Activated gamma-delta T cell (primary cell): ENCODE measurements around the gene CPT1A.

Source experiments
- DNase-seq: peaks from one replicate; lab custom pipeline; 2025; lab: John Stamatoyannopoulos, UW

CPT1A gene

DNA sequence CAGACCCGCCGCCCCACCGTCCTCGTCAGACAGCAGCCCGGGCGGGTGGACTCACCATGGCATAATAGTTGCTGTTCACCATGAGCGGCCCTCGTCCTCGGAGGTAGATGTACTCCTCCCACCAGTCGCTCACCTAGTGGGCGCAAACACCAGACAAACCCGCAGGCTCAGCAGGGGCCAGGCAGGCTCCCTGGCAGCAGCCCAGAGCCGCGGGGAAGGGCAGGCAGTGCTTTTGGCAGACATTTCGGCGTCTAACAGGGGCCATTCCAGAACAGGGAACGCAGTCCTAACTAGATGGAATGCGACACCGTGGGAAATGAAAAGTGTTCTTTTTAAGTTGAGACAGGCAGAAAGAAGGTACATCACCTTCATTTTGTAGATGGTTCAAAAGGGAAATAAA, 44.9 kb downstream of the CPT1A start:
- DNase-seq: no peak

DNA sequence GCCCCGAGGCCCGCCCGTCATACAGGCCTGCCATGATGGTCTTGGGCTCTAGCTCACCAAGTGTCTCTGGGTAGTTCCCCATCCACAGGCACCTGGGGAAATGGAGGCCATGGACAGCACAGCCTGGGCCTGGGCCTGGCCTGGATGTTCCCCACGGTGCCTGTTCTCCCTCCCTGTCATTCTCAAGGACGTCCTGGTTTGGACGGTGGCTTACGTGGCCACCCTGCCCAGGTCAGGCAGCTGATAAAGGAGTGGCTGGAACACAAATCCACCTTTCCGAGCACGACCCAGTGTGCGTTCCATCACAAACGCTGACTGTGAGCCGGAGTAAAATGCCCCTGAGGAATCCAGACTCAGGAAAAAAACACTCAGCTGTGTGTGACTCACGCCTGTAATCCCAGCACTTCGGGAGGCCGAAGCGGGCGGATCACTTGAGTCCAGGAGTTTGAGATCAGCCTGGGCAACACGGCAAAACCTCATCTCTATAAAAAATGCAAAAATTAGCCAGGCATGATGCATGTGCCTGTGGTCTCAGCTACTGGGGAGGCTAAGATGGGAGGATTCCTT, 49.2 kb downstream of the CPT1A start:
- no peak for DNase-seq

DNA sequence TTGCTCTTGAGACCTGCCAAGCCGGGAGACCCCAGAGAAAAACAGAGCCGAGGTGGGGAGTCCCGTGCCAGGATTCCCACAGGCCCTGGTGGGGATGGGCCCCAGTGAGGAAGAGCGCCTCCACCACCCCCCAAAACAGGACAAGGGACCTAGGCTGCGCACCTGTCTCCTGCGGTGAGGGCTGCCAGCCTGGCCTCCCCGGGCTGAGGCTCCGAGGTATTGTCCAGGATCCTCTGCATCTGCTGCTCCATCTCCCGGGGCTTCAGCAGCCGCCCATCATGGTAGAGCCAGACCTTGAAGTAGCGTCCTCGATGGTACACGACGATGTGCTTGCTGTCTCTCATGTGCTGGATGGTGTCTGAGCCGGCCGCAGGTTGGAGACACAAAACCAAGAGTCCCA, 57.1 kb downstream of the CPT1A start:
- no peak for DNase-seq

DNA sequence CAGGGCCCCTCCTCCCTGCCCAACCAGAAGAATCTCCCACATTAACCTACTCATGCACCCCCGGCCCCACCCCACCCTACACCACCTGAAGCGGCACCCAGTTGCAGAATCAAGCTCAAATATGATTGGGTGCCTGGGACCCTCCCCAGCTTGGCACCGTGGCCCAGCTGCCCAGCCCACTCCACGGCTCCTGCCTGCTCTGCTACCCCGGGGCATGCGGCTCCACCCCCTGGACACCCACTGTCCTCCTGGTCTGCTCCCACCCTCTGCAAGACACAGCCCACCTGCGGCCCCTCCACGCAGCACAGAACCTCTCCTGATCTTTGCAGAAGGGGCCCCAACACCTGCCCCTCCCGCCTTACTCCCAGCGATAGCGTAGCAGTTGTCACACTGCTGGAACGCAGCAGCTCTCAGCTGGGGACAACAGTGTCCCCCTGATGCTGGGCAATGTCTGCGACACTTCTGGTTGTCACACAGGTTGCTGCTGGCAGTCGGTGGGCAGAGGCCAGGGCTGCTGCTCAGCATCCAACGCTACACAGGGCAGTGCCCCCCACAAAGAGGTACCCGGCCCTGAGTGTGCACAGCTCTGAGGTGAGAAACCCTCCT, 58.4 kb downstream of the CPT1A start:
- no peak for DNase-seq

DNA sequence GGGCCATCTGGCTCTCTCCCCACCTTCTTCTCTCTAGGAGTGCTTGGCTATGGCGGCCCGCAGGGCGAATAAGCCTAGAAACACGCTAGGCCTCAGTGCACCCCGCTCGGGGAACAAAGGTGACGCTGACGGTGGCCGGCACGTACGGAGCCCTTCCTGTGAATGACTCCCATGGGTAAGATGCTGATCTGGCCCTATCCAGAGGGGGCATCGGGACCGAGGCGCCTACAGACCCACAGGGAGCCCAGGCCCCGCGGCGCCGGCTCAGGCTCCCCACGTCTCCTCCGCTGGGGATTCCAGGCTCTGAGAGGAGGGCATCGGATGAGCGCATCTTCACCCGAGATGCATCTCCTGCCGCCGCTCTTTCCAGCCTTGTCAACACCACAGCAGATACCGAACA, 59.0 kb downstream of the CPT1A start:
- no peak for DNase-seq

DNA sequence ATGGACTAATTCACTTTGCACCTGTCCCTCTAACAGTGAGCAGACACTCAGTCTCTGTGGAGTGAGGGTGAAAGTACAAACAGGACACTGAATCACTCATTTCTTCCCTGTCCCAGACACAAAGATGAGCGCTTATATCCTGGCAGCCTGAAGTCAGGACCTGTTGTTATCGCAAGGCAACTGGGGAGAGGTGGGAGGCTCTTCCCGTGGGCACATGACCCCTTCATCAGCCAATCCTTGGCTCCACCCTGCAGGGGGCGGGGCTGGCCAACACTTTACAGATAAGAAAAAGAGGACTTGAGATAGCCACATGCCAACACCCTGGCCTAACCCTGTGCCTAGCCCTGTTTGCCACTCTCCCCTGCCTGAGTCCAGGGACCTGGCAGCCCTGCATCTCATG, 60.9 kb downstream of the CPT1A start:
- DNase-seq: no peak

DNA sequence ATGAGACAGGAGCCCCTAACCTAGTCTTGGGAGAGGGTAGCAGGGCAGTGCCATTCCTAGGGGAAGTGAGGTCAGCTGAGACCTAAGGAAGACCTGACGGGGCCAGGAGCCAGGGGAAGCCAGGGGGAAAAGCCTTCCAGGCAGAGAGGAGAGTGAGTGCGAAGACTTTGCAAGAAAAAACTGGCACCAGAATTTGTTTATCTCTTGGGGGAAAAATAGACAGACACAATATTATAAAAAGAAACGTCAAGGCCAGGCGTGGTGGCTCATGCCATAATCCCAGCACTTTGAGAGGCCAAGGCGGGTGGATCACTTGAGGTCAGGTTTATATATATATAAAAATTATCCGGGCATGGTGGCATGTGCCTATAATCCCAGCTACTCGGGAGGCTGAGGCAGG, 63.5 kb downstream of the CPT1A start:
- DNase-seq: no peak

DNA sequence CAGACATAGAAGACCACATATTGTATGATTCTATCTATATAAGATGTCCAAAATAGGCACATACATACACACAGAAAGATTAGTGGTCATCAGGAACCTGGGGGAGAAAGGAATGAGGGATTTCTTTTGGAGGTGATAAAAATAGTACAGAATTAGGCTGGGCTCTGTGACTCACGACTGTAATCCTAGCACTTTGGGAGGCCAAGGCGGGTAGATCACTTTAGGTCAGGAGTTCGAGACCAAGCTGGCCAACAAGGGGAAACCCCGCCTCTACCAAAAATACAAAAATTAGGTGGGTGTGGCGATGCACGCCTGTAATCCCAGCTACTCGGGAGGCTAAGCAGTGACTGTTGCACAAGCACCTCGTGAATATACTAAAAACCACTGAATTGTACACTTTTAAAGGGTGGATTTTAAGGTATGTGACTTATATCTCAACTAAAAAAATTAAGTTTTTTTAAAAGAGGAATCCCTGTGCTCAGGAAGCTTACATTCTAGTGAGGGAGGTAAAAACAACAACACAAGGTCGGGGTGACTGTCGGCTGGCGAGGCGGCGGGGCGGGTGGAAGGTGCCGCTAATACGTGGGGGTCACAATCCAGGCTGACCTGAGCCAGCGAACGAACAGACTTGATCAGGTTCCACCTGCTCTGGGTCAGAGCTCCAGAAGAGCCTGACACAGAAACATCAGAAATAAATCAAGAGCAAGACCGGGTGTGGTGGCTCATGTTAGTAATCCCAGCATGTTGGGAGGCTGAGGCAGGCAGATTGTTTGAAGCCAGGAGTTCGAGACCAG, 65.1 kb downstream of the CPT1A start:
- no peak for DNase-seq

DNA sequence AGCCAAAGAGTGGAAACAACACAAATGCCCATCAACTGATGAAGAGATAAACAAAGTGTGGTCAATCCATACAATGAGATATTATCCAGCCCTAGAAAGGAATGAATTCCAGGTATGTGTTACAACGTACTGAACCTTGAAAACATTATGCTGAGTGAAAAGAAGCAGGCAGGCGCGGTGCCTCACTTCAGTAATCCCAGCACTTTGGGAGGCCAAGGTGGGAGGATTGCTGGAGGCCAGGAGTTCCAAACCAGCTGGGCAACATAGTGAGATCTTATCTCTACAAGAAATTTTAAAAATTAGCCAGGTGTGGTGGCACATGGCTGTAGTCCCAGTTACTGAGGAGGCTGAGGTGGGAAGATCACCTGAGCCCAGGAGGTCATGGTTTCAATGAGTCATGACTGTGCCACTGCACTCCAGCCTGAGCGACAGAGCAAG, 65.7 kb downstream of the CPT1A start:
- DNase-seq: no peak

DNA sequence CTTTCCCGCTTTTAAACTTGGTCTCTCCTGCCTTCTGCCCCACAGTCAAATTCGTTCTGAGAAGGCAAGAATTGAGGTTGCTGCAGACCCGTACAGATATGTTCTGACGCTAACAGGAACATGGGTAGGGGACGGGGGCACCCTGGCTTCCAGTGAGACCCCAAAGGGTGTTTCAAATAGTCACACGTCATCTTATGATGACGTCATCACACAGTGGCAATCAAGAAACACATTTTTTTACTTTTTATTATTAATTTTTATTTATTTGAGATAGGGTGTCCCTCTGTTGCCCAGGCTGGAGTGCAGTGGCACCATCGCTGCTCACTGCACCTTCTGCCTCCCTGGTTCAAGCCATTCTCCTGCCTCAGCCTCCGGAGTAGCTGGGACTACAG, 67.5 kb downstream of the CPT1A start:
- no peak for DNase-seq

DNA sequence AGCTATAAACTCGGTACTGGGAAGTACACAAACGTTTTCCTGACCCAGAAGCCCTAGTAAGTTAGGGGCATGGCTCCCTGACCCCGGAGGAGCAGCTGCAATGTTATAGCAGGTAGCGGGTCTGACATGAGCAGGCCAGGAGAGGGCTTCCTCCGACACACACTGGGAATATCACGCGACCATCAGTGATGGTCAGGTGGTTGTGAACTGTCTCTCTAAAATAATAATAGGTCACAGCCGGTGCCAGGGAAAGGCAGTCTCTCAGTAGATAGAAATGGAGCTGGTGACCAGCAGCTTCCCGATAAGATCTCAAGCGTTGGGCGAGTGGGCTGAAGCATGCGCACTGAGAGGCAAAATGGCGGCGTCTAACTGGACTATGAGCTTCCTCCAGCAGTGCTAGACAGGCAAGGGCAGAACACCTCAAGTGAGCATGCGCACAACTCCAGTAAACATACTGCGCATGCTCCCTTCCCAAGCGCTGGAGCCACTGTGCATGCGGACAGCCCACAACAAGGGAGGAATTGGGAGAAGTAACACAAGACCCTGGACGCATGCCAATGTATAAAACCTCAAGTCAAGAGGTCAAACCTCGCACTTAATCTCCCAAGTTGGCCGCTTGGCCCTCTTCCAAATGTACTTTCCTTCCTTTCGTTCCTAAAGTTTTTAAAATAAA, 68.1 kb downstream of the CPT1A start:
- DNase-seq: no peak

DNA sequence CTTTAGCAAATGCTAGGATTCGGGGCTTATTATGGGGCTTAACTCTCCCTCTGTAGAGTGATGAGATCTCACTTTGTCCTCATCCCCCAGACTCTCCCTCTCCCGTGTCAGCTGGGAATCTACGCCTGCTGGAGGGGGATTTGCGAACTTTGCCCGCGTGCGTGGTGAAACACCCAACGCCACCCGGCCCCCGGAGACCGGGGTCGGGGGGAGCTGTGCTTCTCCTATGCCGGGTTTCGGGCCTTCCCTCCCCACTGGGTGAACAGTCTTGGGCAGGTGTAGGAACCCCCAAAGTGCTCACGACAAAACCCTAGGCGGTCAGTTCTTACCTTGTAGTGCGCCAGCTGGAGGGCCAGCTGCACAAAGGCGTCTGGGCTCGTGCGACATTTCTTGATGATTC, 68.8 kb downstream of the CPT1A start:
- no peak for DNase-seq

DNA sequence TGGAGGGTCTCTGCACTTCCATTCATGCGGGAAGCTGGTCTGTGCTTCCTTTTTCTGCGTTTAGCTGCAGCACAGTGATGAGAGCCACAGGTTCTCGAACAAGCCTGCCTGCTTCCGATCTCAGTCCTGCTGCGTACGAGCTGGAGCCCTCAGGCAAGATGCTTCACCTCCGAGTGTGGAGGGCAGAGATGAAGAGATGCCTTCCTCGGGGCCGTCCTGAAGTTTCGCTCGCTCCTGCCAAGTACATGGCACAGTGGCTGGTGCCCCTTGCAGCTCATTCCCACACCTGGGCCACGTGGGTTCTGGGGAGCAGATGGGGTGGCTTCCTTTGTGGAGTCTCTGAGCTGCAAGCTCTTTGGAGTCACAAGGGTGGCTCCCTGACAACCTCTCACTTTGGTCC, 70.9 kb downstream of the CPT1A start:
- DNase-seq: no peak

DNA sequence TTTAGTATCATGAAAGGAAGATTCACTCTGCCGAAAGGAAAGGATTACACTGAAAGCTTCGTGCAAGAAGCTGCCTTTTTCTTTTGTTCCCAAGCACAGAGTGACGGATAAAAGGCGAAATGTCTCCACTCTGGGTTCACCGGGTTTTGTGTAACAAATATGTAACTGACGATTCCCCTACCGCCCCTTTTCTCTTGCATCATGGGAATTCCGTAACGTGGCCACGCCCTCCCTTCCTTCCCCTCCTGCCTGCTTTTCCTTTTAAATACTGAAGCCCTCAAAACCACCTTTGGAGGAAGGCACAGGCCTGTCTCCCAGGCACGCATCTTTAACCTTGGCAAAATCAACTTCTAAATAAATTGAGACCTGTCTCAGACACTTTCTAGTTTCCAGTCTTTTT, 74.0 kb downstream of the CPT1A start:
- DNase-seq: no peak

DNA sequence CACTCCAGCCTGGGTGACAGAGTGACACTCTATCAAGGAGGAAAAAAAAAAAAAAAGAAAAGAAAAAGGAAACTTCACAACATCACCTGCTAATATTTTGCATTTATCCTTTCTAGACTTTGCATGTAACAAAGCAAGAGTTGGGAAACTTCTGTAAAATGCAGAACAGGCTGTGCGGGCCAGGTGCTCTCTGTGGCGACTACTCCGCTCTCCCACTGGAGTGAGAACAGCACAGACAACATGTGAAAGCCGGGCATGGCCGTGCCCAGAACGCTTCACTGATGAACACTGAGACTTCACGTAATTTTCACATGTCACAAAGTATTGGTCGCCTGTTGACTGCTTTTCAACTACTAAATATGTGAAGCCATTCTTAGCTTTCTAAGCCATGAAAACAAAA, 74.9 kb downstream of the CPT1A start:
- no peak for DNase-seq

DNA sequence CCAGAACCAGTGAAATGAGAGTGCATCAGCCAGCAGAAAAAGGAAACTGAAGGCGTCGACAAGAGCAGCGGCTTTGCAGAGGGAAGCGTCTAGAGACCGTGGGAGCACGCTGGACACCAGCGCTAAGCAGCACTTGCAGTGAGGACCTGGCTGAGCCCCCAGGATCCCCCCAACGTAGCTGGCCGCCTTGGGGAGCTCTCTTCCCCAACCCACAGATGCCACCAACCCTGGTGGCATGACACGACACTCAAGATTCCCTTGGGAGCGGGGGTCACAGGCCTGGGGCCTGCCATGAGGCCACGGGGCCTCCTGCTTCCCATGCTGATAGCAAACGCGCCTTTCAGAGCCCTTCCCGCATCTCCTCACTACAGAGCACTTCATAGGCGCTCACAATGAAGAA, 77.0 kb downstream of the CPT1A start:
- no peak for DNase-seq

DNA sequence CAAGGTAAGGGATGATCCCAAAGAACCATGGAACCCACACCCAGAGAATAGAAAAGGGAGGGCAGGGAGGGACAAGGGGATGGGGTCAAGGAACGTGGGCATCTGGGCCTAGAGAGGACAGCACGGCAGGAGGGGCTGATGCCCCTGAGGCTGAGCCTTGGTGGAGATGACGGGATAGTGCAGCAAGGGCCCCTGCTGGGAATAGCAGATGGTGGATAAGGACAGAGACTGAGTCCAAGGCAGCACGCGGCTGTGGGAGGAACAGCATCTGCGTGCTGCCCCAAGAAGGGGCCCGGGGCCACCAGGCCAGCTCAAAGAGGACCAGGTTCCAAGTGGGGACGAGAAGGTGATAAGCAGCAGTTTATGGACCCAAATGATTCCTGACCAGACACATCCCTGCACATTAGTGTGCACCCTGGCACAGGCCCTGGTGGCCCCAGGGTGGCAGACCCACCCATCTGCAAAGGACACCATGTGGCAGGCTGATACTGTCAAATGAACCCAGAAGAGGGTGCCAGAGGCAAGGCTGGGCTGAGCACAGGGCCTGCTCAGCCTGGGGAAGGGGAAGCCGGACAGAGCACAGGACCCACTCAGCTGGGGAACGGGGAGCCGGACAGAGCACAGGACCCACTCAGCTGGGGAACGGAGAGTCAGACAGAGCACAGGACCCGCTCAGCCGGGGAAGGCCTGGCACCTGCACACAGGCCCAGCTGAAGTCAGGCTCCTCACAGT, 77.6 kb downstream of the CPT1A start:
- DNase-seq: no peak

DNA sequence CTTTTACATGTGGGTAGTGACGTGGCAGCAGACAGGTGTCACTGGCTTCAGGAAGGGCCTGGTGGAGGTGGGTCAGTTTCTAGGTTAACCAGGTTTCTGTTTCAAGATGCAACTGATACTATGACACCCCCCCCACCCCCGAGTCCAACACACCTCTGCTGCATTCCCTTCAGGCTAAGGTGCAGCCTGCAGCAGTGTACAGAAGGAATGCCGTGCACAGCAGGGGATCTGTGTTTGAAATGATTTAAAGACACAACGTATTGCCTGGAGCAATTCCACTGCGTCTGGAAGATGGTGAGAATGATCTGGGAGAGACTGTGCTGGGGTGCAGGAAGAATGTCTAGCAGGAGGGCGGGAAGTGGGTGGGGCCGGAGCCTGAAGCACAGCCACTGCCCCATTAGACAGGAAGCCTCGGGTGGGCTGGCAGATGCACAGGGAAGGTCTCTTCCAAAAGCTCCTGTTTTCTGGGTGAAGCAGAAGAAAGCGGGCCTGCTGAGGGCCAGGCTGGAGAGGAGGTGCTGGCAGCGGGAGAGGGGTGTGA, 78.5 kb downstream of the CPT1A start:
- no peak for DNase-seq

DNA sequence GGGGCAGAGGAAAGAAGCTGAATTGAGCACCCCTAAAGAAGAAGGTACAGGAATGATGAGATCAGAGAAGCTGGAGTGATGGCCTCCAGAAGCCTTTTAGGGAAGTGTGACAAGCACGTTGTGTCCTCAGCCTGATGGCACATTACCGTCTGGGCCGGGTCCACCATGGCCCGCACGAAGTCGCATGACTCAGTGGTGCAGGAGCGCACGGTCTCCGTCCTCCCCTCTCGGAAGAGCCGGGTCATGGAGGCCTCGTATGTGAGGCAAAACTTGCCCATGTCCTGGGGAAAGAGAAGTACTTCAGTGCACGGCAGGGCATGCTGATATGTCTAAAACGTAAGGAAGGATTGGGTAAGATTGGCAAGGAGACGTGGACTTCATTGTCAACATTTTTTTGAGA, 79.2 kb downstream of the CPT1A start:
- DNase-seq: no peak

DNA sequence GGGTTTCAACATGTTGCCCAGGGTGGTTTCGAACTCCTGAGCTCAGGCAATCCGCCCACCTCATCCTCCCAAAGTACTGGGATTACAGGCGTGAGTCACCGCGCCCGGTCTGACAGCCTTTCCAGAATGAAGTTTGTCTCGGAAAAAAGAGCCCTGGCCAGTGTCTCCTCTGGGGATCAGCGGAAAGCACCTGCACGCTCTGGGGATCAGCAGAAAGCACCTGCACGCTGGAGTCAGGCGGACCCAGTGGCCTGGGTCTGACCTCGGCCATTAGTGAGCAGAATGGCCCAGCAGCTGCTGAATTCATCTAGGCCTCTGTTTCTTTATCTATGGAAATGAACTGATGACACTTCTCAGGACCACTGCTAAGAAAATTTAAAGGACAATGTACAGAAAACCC, 79.9 kb downstream of the CPT1A start:
- DNase-seq: no peak

DNA sequence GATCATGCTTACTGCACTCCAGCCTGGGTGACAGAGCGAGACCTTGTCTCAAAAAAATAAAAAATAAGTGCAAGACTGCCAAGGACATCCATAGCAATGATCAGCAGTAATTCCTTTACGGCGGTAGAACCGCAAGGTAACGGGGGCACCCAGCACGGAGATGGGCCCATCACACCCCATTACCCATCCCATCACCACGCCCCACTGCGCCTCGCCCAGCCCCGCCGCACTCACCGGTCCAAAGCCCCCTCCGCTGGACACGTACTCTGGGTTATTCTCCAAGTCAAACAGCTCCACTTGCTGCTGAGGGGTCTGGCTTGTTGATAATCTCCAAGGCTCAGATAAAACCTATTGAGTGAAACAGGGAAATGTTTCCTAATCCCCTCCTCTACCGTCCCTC, 81.7 kb downstream of the CPT1A start:
- no peak for DNase-seq

DNA sequence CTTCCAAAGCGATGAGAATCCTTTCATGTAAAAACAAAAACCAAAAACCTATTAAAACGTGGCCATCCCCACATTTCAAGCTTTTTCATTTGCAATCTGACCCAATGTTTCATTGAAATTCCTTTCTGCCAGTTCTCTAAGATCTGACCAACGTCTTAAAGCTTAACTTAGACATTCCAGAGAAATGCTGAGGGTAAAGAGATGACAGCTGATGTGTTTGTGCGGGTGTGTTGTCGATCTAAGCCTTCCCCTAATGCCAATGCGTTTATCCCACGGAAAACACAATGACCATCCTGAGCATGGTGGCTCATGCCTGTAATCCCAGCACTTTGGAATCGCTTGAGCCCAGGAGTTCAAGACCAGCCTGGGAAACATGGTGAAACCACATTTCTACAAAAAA, 84.0 kb downstream of the CPT1A start:
- no peak for DNase-seq
